Mesothelial cell of epicardium (in vitro differentiated cells): ENCODE results near the gene TSC22D1. TPM values are rescaled to one million over a fixed set of nuclear protein-coding genes. Genes with fewer than 3 reads are reported as not detected.

Experiments
- DNase-seq, 2 experiments: peaks; one replicate each; pipeline ENCODE4 v3.0.0; 2021; ENCODE audit warnings: low spot score in 2 of 2; ENCODE audit not compliant: unreplicated experiment in 2 of 2
- H3K27ac Mint-ChIP-seq: 2 replicates; pipeline ENCODE4 v1.8.0; 2021; ENCODE audit warnings: mixed read lengths
- H3K27me3 Mint-ChIP-seq: 2 replicates; pipeline ENCODE4 v1.8.0; 2021; ENCODE audit warnings: low read depth, mixed read lengths
- H3K36me3 Mint-ChIP-seq: 2 replicates; pipeline ENCODE4 v1.8.0; 2021; ENCODE audit warnings: mixed read lengths
- H3K4me1 Mint-ChIP-seq: 2 replicates; pipeline ENCODE4 v1.8.0; 2021; ENCODE audit warnings: mixed read lengths
- H3K4me3 Mint-ChIP-seq: 2 replicates; pipeline ENCODE4 v1.8.0; 2021; ENCODE audit warnings: mild to moderate bottlenecking, moderate library complexity, mixed read lengths
- H3K9me3 Mint-ChIP-seq: 2 replicates; pipeline ENCODE4 v1.8.0; 2021; ENCODE audit warnings: mixed read lengths
- CTCF ChIP-seq: fragments of 200-600 bp; sonication (generic); IDR thresholded peaks from one replicate; pipeline ENCODE4 v1.5.0; 2021; ENCODE audit warnings: antibody characterized with exemption; ENCODE audit not compliant: unreplicated experiment
- total RNA-seq: library from RNA; stranded (reverse); gene quantifications from 3 replicates; pipeline ENCODE4 v1.2.1, GENCODE V29; 2021

TSC22D1 gene
- total RNA-seq, 1 donor from 2014 or later = 99.5 TPM

- H3K27me3 Mint-ChIP-seq = no peaks in the 10 kb centered on the region
- no peak overlapping the region for H3K4me3 Mint-ChIP-seq
- no peak for DNase-seq
- no peak for TF ChIP-seq CTCF
- peaks cover 14% of the 10 kb centered on the region for H3K36me3 Mint-ChIP-seq
- no peak overlapping the region for H3K27ac Mint-ChIP-seq
- no peaks in the 10 kb centered on the region for H3K4me1 Mint-ChIP-seq
- no peaks in the 10 kb centered on the region for H3K9me3 Mint-ChIP-seq
Measured at GRCh38 chr13:44555207-44555606, 20.9 kb downstream of the TSC22D1 start.

- DNase-seq = no peak
- Mint-ChIP-seq H3K4me1 (no peaks in the 10 kb centered on the region), H3K27ac (no peak overlapping the region), H3K4me3 (no peak overlapping the region), H3K27me3 (no peaks in the 10 kb centered on the region), H3K36me3 (peaks cover 10% of the 10 kb centered on the region), H3K9me3 (no peaks in the 10 kb centered on the region)
- TF ChIP-seq CTCF = no peak
Measured at GRCh38 chr13:44549476-44549875, 26.7 kb downstream of the TSC22D1 start.

GRCh38 chr13:44546164-44546563 is 30.0 kb downstream of the TSC22D1 start:
- peaks cover 4% of the 10 kb centered on the region for H3K4me1 Mint-ChIP-seq
- no peaks in the 10 kb centered on the region for H3K9me3 Mint-ChIP-seq
- no peaks in the 10 kb centered on the region for H3K27me3 Mint-ChIP-seq
- peaks cover 3% of the 10 kb centered on the region for H3K36me3 Mint-ChIP-seq
- H3K4me3 Mint-ChIP-seq = no peak overlapping the region
- H3K27ac Mint-ChIP-seq = no peak overlapping the region
- DNase-seq = no peak
- no peak for TF ChIP-seq CTCF

GRCh38 chr13:44543369-44543768 is 32.8 kb downstream of the TSC22D1 start:
- Mint-ChIP-seq H3K36me3 (peaks cover 10% of the 10 kb centered on the region), H3K4me1 (peaks cover 4% of the 10 kb centered on the region), H3K27ac (no peak overlapping the region), H3K4me3 (no peak overlapping the region), H3K9me3 (no peaks in the 10 kb centered on the region), H3K27me3 (no peaks in the 10 kb centered on the region)
- TF ChIP-seq CTCF = no peak
- DNase-seq = no peak

- no peaks in the 10 kb centered on the region for H3K9me3 Mint-ChIP-seq
- H3K27me3 Mint-ChIP-seq = no peaks in the 10 kb centered on the region
- no peak overlapping the region for H3K4me3 Mint-ChIP-seq
- H3K4me1 Mint-ChIP-seq = peaks cover 4% of the 10 kb centered on the region
- no peak for DNase-seq
- no peak overlapping the region for H3K27ac Mint-ChIP-seq
- no peak for TF ChIP-seq CTCF
- peaks cover 10% of the 10 kb centered on the region for H3K36me3 Mint-ChIP-seq
Measured at GRCh38 chr13:44542361-44542760, 33.8 kb downstream of the TSC22D1 start.

GRCh38 chr13:44541601-44542000 is 34.5 kb downstream of the TSC22D1 start:
- H3K36me3 Mint-ChIP-seq = peaks cover 10% of the 10 kb centered on the region
- H3K27me3 Mint-ChIP-seq = no peaks in the 10 kb centered on the region
- DNase-seq = no peak
- no peaks in the 10 kb centered on the region for H3K9me3 Mint-ChIP-seq
- H3K27ac Mint-ChIP-seq = no peak overlapping the region
- H3K4me1 Mint-ChIP-seq = peaks cover 5% of the 10 kb centered on the region
- no peak for TF ChIP-seq CTCF
- no peak overlapping the region for H3K4me3 Mint-ChIP-seq
